DLD1 (cell line): ENCODE measurements around the gene GPR26.

Experiments used
- in situ Hi-C: cut with HindIII; loops from 2 replicates; pipeline ENCODE4 v1.10.0; 2017; ENCODE audit warnings: low sequenced_read_pairs

The GPR26 gene

GRCh38 chr10:123645615-123646014 is 20.5 kb upstream of the GPR26 start:
- in situ Hi-C loops, result no loop called here

- in situ Hi-C loops, result no loop called here
Observed at GRCh38 chr10:123648595-123648994, 17.6 kb upstream of the GPR26 start.

- in situ Hi-C loops, result no loop called here
Observed at GRCh38 chr10:123649676-123650075, 16.5 kb upstream of the GPR26 start.

GRCh38 chr10:123651421-123652047 is 14.6 kb upstream of the GPR26 start:
- in situ Hi-C loops, result no loop called here

GRCh38 chr10:123655751-123656150 is 10.4 kb upstream of the GPR26 start:
- in situ Hi-C loops, result no loop called here

- in situ Hi-C loops, result no loop called here
Observed at GRCh38 chr10:123663522-123663921, 2.6 kb upstream of the GPR26 start.

- in situ Hi-C loops, result no loop called here
Observed at GRCh38 chr10:123665491-123666286, 466 bp upstream of the GPR26 start.

- in situ Hi-C loops, result no loop called here
Observed at GRCh38 chr10:123669886-123670285, 3.7 kb downstream of the GPR26 start.

GRCh38 chr10:123673198-123673597 is 7.0 kb downstream of the GPR26 start:
- in situ Hi-C loops, result no loop called here

- in situ Hi-C loops, result no loop called here
Observed at GRCh38 chr10:123674741-123675140, 8.6 kb downstream of the GPR26 start.

- in situ Hi-C loops, result no loop called here
Observed at GRCh38 chr10:123675811-123676210, 9.7 kb downstream of the GPR26 start.

GRCh38 chr10:123677556-123677955 is 11.4 kb downstream of the GPR26 start:
- in situ Hi-C loops, result no loop called here

- in situ Hi-C loops, result no loop called here
Observed at GRCh38 chr10:123678376-123678775, 12.2 kb downstream of the GPR26 start.

GRCh38 chr10:123681285-123681684 is 15.1 kb downstream of the GPR26 start:
- in situ Hi-C loops, result no loop called here

- in situ Hi-C loops, result no loop called here
Observed at GRCh38 chr10:123682477-123682876, 16.3 kb downstream of the GPR26 start.

- in situ Hi-C loops, result no loop called here
Observed at GRCh38 chr10:123683459-123683858, 17.3 kb downstream of the GPR26 start.

GRCh38 chr10:123683865-123684264 is 17.7 kb downstream of the GPR26 start:
- in situ Hi-C loops, result no loop called here

GRCh38 chr10:123685260-123685659 is 19.1 kb downstream of the GPR26 start:
- in situ Hi-C loops, result no loop called here

GRCh38 chr10:123687758-123688157 is 21.6 kb downstream of the GPR26 start:
- in situ Hi-C loops, result no loop called here

GRCh38 chr10:123689880-123690279 is 23.7 kb downstream of the GPR26 start:
- in situ Hi-C loops, result no loop called here

- in situ Hi-C loops, result no loop called here
Observed at GRCh38 chr10:123703195-123703790, 37.1 kb downstream of the GPR26 start.

- in situ Hi-C loops, result no loop called here
Observed at GRCh38 chr10:123704076-123704475, 37.9 kb downstream of the GPR26 start.
